ENCODE results near the gene DNAJC15.

DNAJC15 gene

DNA sequence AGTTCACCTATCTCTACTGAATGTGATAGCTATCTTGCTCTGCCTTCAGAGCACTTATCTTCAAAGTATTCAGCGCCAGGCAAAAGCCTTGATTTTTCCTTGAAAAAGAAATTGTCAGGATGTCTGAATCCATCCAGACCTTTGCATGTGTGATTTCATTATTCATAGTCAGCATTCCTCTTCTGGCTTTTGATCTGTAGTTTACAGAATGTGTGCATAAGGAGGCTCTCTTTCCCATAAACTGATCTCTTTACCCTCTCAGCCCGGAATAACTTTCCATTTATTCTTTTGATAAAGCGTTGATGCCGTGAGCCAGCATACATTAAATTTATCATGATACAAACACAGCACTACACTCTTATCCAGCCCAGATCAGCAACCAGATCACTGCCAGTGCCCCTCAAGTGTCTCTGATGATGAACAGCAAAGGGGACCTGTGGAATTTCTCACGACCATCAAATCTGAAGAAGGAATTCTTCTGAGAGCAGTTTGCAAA, 130.8 kb downstream of the DNAJC15 start:
- no peak for DNase-seq (ENCODE audit: low read depth, low spot score)

DNA sequence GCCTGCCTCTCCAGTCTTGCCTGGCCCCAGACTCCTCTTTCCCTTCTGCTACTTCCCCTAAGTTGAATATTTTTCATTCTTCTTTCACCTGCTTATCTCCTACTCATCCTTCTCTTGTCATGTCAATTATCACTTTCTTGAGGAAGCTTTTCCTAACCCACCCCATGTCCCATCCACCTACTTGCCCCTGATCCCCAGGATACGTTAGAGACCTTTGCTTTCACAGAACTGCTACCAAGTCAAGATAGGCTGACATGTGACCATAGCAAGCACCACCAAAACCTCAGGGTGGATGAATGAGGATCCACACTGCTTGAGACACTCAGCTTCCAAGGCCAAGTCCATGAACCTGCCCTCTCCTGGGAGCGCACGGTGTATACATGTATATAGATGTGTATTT, 131.5 kb downstream of the DNAJC15 start:
- DNase-seq (ENCODE audit: low read depth, low spot score), result no peak

- DNase-seq (ENCODE audit: low read depth, low spot score), result no peak
Measured at GRCh38 chr13:43156916-43157315, 133.5 kb downstream of the DNAJC15 start.

GRCh38 chr13:43157796-43158195, 134.4 kb downstream of the DNAJC15 start:
- DNase-seq (ENCODE audit: low read depth, low spot score), result no peak

GRCh38 chr13:43158516-43158915, 135.1 kb downstream of the DNAJC15 start:
- DNase-seq (ENCODE audit: low read depth, low spot score), result no peak

GRCh38 chr13:43159026-43159461, 135.7 kb downstream of the DNAJC15 start:
- peak; percentile 43 for DNase-seq (ENCODE audit: low read depth, low spot score)

All from smooth muscle cell of the brain vasculature (primary cell).